SK-N-SH (cell line): ENCODE data around the gene OR1I1.

Experiments used
- CHD2 ChIP-seq: fragments of 150-350 bp; IDR thresholded peaks from 2 replicates; pipeline ENCODE4 v1.6.1; 2018; ENCODE audit warnings: low read length; ENCODE audit not compliant: partially characterized antibody
- EP300 ChIP-seq, 2 experiments: IDR thresholded peaks; 2 replicates each; pipeline versions ENCODE4 v1.4.0 to v1.6.1; 2012; ENCODE audit warnings: borderline replicate concordance in 1 of 2, low read depth in 1 of 2, low read length in 1 of 2
- EZH2phosphoT487 ChIP-seq: fragments of 200-600 bp; sonication (generic); IDR thresholded peaks from 2 replicates; pipeline ENCODE4 v1.6.1; 2017; ENCODE audit warnings: low read depth, mixed run types, mild to moderate bottlenecking, antibody characterized with exemption, moderate library complexity, borderline replicate concordance
- JUND ChIP-seq: IDR thresholded peaks from 2 replicates; pipeline ENCODE4 v1.4.0; 2012
- NFIC ChIP-seq: IDR thresholded peaks from 2 replicates; pipeline ENCODE4 v1.4.0; 2012; ENCODE audit warnings: borderline replicate concordance
- POLR2AphosphoS5 ChIP-seq: IDR thresholded peaks from 2 replicates; pipeline ENCODE4 v1.6.1; 2012; ENCODE audit warnings: low read depth, low read length
- RAD21 ChIP-seq: IDR thresholded peaks from 2 replicates; pipeline ENCODE4 v1.6.1; 2012; ENCODE audit warnings: mild to moderate bottlenecking, low read length
- SMC3 ChIP-seq: IDR thresholded peaks from 2 replicates; pipeline ENCODE4 v1.6.1; 2012; ENCODE audit warnings: low read depth, low read length, improper control_type of control experiment
- TF ChIP-seq, protein P1 (sequence below): fragments of 200-600 bp; sonication (generic); IDR thresholded peaks from 2 replicates; pipeline ENCODE4 v1.6.1; 2017; ENCODE audit warnings: antibody characterized with exemption, mild to moderate bottlenecking, moderate library complexity
- TF ChIP-seq, protein P2 (sequence below): fragments of 150-350 bp; IDR thresholded peaks from 2 replicates; pipeline ENCODE4 v1.6.1; 2017; ENCODE audit warnings: antibody characterized with exemption, low read length, low read depth, borderline replicate concordance
- TF ChIP-seq, protein P3 (sequence below): IDR thresholded peaks from 2 replicates; pipeline ENCODE4 v1.4.0; 2012; ENCODE audit warnings: low read depth

DNA sequence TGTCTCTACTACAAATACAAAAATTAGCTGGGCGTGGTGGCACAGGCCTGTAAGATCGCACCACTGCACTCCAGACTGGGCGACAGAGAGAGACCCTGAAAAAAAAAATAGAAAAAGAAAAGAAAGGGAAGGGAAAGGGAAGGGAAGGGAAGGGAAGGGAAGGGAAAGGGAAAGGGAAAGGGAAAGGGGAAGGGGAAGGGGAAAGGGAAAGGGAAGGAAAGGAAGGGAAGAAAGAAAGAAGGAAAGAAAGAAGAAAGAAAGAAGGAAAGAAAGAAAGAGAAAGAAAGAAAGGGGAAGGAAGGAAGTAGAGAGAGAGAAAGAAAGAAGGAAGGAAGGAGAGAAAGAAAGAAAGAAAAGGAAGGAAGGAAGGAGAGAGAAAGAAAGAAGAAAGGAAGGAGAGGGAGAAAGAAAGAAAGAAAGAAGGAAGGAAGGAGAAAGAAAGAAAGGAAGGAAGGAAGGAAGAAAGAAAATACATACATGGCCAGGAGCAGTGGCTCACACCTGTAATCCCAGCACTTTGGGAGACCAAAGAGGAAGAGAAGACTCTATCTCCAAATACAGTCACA lies 17.1 kb downstream of the OR1I1 start:
- TF ChIP-seq, protein P1, sequence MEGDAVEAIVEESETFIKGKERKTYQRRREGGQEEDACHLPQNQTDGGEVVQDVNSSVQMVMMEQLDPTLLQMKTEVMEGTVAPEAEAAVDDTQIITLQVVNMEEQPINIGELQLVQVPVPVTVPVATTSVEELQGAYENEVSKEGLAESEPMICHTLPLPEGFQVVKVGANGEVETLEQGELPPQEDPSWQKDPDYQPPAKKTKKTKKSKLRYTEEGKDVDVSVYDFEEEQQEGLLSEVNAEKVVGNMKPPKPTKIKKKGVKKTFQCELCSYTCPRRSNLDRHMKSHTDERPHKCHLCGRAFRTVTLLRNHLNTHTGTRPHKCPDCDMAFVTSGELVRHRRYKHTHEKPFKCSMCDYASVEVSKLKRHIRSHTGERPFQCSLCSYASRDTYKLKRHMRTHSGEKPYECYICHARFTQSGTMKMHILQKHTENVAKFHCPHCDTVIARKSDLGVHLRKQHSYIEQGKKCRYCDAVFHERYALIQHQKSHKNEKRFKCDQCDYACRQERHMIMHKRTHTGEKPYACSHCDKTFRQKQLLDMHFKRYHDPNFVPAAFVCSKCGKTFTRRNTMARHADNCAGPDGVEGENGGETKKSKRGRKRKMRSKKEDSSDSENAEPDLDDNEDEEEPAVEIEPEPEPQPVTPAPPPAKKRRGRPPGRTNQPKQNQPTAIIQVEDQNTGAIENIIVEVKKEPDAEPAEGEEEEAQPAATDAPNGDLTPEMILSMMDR = no peak
- TF ChIP-seq, protein P2, sequence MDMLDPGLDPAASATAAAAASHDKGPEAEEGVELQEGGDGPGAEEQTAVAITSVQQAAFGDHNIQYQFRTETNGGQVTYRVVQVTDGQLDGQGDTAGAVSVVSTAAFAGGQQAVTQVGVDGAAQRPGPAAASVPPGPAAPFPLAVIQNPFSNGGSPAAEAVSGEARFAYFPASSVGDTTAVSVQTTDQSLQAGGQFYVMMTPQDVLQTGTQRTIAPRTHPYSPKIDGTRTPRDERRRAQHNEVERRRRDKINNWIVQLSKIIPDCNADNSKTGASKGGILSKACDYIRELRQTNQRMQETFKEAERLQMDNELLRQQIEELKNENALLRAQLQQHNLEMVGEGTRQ = no peak
- TF ChIP-seq EP300 (IDR thresholded peaks at IDR 0.05; ENCODE audit: borderline replicate concordance in 1 of 2, low read depth in 1 of 2, low read length in 1 of 2) (no peak), CHD2 (no peak), JUND (no peak), EZH2phosphoT487 (no peak), NFIC (no peak), POLR2AphosphoS5 (no peak), RAD21 (no peak), SMC3 (no peak)
- TF ChIP-seq, protein P3, sequence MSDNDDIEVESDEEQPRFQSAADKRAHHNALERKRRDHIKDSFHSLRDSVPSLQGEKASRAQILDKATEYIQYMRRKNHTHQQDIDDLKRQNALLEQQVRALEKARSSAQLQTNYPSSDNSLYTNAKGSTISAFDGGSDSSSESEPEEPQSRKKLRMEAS = no peak
